ENCODE measurements around the gene TPO.

TPO gene

DNA sequence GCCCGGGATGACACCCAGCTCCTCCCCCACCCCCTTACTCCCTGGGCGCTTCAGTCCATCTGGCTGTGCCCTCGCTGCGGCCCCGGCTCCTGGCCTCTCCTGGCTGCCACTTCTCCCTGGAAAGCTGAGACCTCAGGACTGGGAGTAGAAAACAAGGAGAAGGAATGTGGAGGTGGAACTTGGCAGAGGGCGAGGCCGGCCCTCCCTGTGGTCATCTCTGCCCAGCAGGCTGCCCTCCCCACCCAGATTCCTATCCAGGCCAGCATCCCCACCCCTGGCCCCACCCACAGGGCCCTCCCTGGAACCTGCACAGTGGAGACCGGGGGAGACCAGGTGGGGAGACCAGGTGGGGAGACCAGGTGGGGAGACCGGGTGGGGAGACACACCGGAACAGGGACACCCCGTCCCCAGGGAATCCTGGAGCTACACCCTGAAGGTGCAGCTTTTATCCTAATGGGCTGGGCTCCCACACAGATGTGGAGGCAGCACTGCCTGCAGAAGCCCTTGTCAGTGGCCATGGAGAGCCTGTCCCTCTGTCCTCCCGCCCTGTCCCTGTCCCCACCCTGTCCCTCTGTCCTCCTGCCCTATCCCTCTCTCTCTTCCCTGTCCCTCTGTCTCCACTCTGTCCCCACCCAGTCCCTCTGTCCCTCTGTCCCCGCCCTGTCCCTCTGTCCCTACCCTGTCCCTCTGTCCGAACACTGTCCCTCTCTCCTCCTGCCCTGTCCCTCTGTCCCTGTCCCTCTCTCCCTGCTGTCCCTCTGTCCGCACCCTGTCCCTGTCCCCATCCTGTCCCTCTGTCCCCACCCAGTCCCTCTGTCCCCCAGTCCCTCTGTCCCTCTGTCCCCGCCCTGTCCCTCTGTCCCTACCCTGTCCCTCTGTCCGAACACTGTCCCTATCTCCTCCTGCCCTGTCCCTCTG is 173.9 kb downstream of the TPO start:
- no peak for DNase-seq

DNA sequence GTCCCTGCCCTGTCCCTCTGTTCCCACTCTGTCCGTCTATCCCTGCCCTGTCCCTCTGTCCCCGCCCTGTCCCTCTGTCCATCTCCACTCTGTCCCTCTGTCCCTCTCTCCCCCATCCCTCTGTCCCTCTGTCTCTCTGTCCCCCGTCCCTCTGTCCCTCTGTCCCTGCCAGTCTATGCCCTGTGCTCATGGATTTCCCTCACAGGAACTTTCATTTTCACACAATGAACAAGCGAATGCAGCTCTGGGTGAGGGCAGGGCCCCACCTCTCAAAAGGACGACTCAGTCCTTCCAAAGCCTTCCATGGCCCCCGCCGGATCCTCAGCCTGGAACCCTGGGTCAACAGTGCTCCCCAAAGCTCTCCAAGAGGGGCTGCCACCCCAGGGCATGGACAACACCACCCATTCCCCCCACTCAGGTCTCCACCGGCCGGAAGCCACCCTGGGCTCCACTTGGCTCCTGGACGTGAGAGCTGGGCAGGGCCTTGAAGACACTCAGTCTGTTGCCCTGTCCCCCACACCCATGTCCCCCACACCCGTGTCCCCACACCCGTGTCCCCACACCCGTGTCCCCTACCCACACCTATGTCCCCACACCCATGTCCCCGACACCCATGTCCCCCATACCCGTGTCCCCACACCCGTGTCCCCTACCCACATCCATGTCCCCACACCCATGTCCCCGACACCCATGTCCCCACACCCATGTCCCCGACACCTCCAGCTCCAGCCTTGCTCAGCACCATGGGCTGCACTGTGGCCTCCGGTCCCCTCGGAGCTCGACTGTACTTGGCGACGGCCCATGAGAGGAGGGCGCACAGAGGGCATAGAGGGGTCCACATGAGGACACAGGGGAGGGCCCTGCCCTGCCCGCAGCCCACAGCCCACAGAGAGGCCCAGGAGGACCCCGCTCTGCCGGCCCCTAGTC is 175.1 kb downstream of the TPO start:
- no peak for DNase-seq

DNA sequence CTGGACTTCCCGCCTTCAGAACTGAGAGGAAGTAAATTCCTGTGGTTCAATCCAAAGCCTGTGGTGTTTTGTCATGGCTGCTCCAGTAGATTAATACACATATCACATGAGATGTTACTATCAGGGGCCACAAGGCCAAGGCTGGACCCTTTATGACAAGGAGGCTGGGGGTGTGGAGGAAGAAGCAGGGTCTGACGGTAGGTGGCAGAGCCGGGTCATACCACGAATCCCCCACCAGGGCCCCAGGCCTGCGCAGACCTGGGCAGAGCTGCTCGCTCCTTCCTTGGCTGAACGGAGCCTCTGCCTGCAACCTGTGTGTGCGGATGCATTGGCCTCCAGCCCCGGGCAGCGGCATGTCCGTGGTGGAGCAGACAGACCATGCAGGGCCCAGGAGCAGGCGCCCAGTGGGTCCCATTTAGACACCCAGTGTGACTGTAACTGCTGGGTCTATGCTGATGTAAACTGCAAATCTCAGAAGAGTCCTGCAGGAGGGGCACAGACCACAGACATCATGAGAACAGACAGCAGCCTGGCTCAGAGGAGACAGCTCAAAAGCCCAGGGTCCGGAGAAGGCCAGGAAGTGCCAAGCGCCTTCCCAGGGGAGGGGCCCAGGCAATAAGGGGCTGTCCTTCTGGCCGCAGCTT is 175.8 kb downstream of the TPO start:
- DNase-seq: peak; percentile 57

DNA sequence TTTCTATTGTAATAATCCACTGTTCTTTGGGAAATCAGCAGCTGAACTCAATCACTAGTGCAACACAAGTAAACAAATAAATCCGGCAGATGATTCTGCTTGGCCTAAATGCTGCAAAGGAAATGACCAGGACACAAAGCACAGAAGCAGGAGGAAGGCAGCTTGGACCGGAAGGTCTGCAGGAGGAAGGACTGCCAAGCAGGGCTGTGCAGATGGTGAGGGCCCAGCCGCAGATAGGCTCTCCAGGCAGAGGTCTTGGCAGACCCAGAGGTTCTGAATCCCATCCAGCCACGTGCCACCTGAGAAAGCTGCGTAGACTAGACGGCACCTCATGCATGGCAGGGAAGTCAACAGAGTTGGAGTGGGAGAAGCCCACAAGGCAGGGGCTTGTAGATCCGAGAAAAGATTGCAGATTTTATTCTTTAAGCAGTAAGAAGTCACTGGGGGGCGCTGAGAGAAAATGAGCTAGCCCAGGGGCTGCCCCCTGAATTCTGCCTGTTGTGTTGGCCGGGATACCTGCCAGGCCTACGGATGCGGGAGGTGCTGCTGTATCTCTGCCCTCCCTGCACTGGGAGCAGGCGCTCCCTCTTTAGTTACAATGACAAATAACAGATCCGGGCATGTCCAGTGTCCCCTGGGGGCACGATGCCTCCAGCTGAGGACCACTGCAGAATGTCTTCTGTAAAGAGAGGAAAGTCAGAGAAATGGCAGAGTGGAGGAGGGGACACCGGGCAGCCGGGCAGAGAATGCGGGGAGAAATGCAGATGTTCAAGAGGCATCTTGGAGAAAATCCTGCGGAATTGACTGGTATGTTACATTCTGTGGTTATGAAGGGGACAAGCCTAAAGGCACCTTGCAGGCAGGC is 177.6 kb downstream of the TPO start:
- DNase-seq: no peak

DNA sequence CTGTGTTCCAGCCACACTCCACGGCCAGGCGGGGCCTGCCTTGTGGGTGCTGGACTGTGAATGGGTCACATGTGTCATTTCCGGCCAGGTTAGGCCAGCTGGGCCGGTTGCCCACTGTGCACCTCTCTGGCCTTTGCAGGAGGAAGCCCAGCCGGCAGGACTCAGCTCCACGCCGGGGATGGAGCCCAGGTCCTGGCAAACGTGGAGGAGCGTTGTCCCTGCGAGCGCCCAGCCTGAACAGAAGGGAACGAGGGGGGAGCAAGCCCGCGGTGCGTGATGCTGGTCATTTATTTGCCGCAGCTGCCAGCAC is 178.2 kb downstream of the TPO start:
- no peak for DNase-seq

Data from fibroblast of skin of back (primary cell).